Ovary (tissue), 9 donors: ENCODE measurements around the gene SLC44A4. TPM values are rescaled to one million over a fixed set of nuclear protein-coding genes. Genes with fewer than 3 reads are reported as not detected.

Experiments used
- DNase-seq, 5 donors: peaks; one replicate each; pipeline ENCODE4 v3.0.0-alpha.2; 2019 to 2020
- H3K27ac ChIP-seq, 2 donors: fragments of 200-600 bp; one replicate each; pipeline versions ENCODE4 v1.5.1 to v1.8.0; 2019 to 2022
- H3K27me3 ChIP-seq: fragments of 200-600 bp; one replicate; pipeline ENCODE4 v1.8.0; 2022
- H3K36me3 ChIP-seq: fragments of 200-600 bp; sonication (generic); one replicate; pipeline ENCODE4 v1.5.1; 2019
- H3K4me1 ChIP-seq: one replicate; pipeline ENCODE4 v1.8.1; 2013; ENCODE audit warnings: mild to moderate bottlenecking, moderate library complexity; ENCODE audit not compliant: insufficient read depth
- H3K4me3 ChIP-seq: fragments of 200-600 bp; sonication (generic); one replicate; pipeline ENCODE4 v1.5.1; 2017
- H3K9me3 ChIP-seq, 2 donors: fragments of 200-600 bp in 1 of 2; sonication (generic) in 1 of 2; one replicate each; pipeline versions ENCODE4 v1.5.1 to v1.8.1; 2013 to 2019; ENCODE audit warnings: mild to moderate bottlenecking in 1 of 2, moderate library complexity in 1 of 2
- CTCF ChIP-seq, 3 donors: fragments of 450-650 bp in 2 of 3; fragments of 200-600 bp in 1 of 3; IDR thresholded peaks; one replicate each; pipeline versions ENCODE4 v1.5.1 to v1.8.0; 2016 to 2022; ENCODE audit warnings: antibody characterized with exemption in 3 of 3, mild to moderate bottlenecking in 1 of 3
- EP300 ChIP-seq: sonication (generic); formaldehyde crosslinking; IDR thresholded peaks from one replicate; pipeline ENCODE4 v1.6.1; 2017; ENCODE audit warnings: antibody characterized with exemption
- POLR2A ChIP-seq: fragments of 450-650 bp; IDR thresholded peaks from one replicate; pipeline ENCODE4 v1.6.1; 2017; ENCODE audit warnings: antibody characterized with exemption, mild to moderate bottlenecking, moderate library complexity
- WGBS, 3 donors: extraction: QIAGEN DNeasy Blood & Tissue Kit in 1 of 3; methylation state at CpG; one replicate each; pipeline versions ENCODE4 v1.1.5 to v1.1.7; 2013 to 2017; 5-methylcytosine and 5-hydroxymethylcytosine counted together
- intact Hi-C, 4 donors: fragments of 100-400 bp; cut with DNase I; formaldehyde crosslinking; loops; one replicate each; pipeline versions ENCODE4 v1.11.0 to v1.15.1; 2022 to 2023
- polyA plus RNA-seq, 2 donors: library from polyadenylated mRNA; stranded (reverse); fragments of 200-250 nt in 1 of 2; fragments of 350-450 nt in 1 of 2; fragmentation: Illumina TruSeq in 1 of 2; extraction: RNeasy Lipid Tissue Mini Kit (QIAGEN cat#74804) in 1 of 2; gene quantifications; one replicate each; pipeline ENCODE4 v1.2.3, GENCODE V29; 2013 to 2014
- total RNA-seq, 7 donors: library from RNA; depleted of rRNA in 2 of 7; stranded (reverse); fragments of >200 nt in 2 of 7; fragmentation: NEBNext Ultra II Directional in 3 of 7; extraction: Animal tissue kit (Norgen Biotek cat#: 25700) in 3 of 7; gene quantifications; one replicate each; pipeline versions ENCODE4 v1.1.0 to v1.2.4, GENCODE V29; 2016 to 2023
- donor health status: DM: no; HTN: no; CAD: no; lungs with moderate emphysema.
- donor health status: DM: no; HTN: no; CAD: no.
- donor health status: Bipolar disorder and iron deficiency.
- donor health status: DM: yes; HTN: yes; CAD: no.
- donor health status: DM: no; HTN: no; CAD: no.
- donor health status: DM: yes; HTN: yes; CAD: no.

The SLC44A4 gene
- total and polyA plus RNA-seq, 9 donors = 1.4 to 54.8 (median 6.2) TPM

DNA sequence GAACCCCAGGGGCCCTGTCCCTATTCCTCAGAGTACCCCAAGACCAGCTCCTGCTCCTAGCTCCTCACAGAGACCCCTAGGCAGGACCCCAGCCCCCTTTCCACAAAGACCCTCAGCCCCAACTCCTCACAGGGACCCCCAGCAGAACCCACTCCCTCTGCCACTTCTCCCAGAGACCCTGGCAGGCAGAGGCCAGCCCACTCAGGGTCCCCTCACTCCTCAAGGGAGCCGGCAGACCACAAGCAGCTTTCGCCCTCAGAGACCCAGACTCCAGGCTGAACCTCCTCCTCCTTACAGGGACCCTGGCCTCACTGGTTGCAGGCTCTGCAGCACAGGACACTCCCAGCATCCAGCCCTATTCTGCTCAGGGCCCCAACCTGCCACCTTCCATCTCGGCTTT lies 575 bp downstream of the SLC44A4 start:
- no peaks in the 10 kb centered on the region for H3K36me3 ChIP-seq
- H3K9me3 ChIP-seq = no peaks in the 10 kb centered on the region
- intact Hi-C loops = no loop called here
- DNase-seq = no peak
- no peak overlapping the region for H3K4me3 ChIP-seq
- no peaks in the 10 kb centered on the region for H3K4me1 ChIP-seq
- TF ChIP-seq EP300 = no peak
- no peak for TF ChIP-seq CTCF (IDR thresholded peaks at IDR 0.05)
- TF ChIP-seq POLR2A = no peak
- no peaks in the 10 kb centered on the region for H3K27me3 ChIP-seq
- 84 to 94% (median 89%) methylated on average over 3 of the region's 3 CpGs for WGBS, 3 donors
- H3K27ac ChIP-seq = peak overlapping the region in 1 of 2 donors; percentile 31

- H3K27ac ChIP-seq = peak overlapping the region in 1 of 2 donors; percentile 31
- no peaks in the 10 kb centered on the region for H3K27me3 ChIP-seq
- no peak for TF ChIP-seq CTCF (IDR thresholded peaks at IDR 0.05)
- TF ChIP-seq EP300 = no peak
- H3K4me3 ChIP-seq = no peak overlapping the region
- H3K4me1 ChIP-seq = no peaks in the 10 kb centered on the region
- H3K36me3 ChIP-seq = no peaks in the 10 kb centered on the region
- WGBS, 3 donors = 64 to 70% (median 66%) methylated on average over 10 of the region's 10 CpGs
- DNase-seq = no peak
- intact Hi-C loops = no loop called here
- no peaks in the 10 kb centered on the region for H3K9me3 ChIP-seq
Measured at GRCh38 chr6:31877651-31878161, 1.1 kb downstream of the SLC44A4 start.

DNA sequence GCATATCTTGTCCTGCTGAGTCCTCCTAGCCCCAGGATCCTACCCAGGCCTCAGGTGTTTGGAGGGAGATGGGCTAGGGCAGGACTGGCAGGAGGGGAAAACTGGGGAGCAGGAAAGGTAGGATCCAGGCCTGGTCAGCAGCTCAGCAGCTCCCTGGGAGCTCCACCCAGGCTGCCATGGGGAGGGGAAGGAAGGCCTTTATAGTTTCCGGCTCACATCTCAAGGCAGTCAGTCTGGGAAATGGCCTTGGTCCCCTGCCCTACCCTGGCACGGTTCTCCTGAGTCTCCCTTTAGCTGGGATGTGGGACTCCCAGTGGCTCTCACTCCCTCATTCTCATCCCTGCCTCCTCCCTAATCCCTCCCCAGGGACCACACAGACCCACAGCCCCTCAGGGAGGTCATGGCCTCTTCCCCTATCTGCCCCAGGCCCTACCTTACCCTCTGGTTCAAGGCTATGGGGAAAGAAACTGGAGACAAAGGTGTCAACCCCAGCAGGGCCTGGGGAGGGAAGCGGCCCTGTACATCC lies 1.6 kb downstream of the SLC44A4 start:
- no peaks in the 10 kb centered on the region for H3K36me3 ChIP-seq
- DNase-seq = peak in 3 of 5 donors; percentile 46 to 69 (median 66)
- peak overlapping the region in 1 of 2 donors; percentile 31 for H3K27ac ChIP-seq
- WGBS, 3 donors = 26 to 42% (median 32%) methylated on average over 3 of the region's 3 CpGs
- H3K4me1 ChIP-seq = no peaks in the 10 kb centered on the region
- no peaks in the 10 kb centered on the region for H3K9me3 ChIP-seq
- intact Hi-C loops = no loop called here
- no peak overlapping the region for H3K4me3 ChIP-seq
- no peak for TF ChIP-seq EP300
- TF ChIP-seq POLR2A = no peak
- TF ChIP-seq CTCF (IDR thresholded peaks at IDR 0.05) = no peak
- H3K27me3 ChIP-seq = no peaks in the 10 kb centered on the region

DNA sequence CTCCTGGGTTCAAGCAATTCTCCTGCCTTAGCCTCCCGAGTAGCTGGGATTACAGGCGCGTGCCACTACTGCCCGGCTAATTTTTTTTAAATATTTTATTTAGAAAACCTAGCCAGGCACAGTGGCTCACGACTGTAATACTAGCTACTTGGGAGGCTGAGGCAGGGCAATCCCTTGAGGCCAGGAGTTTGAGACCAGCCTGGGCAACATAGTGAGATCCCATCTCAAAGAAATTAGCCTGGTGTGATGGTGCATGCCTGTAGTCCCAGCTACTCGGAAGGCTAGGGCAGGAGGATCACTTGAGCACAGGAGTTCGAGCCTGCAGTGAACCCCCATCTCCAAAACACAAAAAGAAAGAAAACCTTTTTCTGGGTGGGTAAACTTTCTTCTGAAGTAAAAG lies 2.4 kb downstream of the SLC44A4 start:
- H3K27ac ChIP-seq = no peak overlapping the region
- no peaks in the 10 kb centered on the region for H3K4me1 ChIP-seq
- no peak overlapping the region for H3K4me3 ChIP-seq
- no peaks in the 10 kb centered on the region for H3K27me3 ChIP-seq
- no peaks in the 10 kb centered on the region for H3K9me3 ChIP-seq
- no peaks in the 10 kb centered on the region for H3K36me3 ChIP-seq
- no peak for DNase-seq
- intact Hi-C loops = no loop called here
- WGBS, 3 donors = 83 to 87% (median 85%) methylated on average over 7 of the region's 7 CpGs
- TF ChIP-seq EP300 = no peak
- TF ChIP-seq POLR2A = no peak
- TF ChIP-seq CTCF (IDR thresholded peaks at IDR 0.05) = no peak
